ENCODE measurements around the gene DSG3.

GRCh38 chr18:31454066-31454708 is 6.6 kb downstream of the DSG3 start:
- TF ChIP-seq, protein P1, sequence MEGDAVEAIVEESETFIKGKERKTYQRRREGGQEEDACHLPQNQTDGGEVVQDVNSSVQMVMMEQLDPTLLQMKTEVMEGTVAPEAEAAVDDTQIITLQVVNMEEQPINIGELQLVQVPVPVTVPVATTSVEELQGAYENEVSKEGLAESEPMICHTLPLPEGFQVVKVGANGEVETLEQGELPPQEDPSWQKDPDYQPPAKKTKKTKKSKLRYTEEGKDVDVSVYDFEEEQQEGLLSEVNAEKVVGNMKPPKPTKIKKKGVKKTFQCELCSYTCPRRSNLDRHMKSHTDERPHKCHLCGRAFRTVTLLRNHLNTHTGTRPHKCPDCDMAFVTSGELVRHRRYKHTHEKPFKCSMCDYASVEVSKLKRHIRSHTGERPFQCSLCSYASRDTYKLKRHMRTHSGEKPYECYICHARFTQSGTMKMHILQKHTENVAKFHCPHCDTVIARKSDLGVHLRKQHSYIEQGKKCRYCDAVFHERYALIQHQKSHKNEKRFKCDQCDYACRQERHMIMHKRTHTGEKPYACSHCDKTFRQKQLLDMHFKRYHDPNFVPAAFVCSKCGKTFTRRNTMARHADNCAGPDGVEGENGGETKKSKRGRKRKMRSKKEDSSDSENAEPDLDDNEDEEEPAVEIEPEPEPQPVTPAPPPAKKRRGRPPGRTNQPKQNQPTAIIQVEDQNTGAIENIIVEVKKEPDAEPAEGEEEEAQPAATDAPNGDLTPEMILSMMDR (IDR thresholded peaks at IDR 0.05): no peak
- TF ChIP-seq ZFX (IDR thresholded peaks at IDR 0.05; ENCODE audit: borderline replicate concordance): no peak

All from 22Rv1 (cell line).